Hepatocyte (in vitro differentiated cells): ENCODE measurements around the gene ANKDD1B.

Experiments used
- CTCF ChIP-seq: fragments of 200-600 bp; sonication (generic); IDR thresholded peaks from 2 replicates; pipeline ENCODE4 v1.5.1; 2016; ENCODE audit warnings: antibody characterized with exemption, mild to moderate bottlenecking; ENCODE audit not compliant: poor library complexity
- EZH2 ChIP-seq: fragments of 200-600 bp; sonication (generic); IDR thresholded peaks from 2 replicates; pipeline ENCODE4 v1.6.1; 2016; ENCODE audit warnings: antibody characterized with exemption, mild to moderate bottlenecking, borderline replicate concordance

- TF ChIP-seq CTCF (no peak), EZH2 (no peak)
These were observed 64.5 kb downstream of the ANKDD1B start for GRCh38 chr5:75675783-75676182.
